Endothelial cell of umbilical vein (primary cell): ENCODE measurements around the gene CXCR6. TPM values are rescaled to one million over a fixed set of nuclear protein-coding genes. Genes with fewer than 3 reads are reported as not detected.

ENCODE experiments used
- BruUV-seq: library from RNA; stranded (reverse); fragments of 400-500 nt; replicated peaks from 2 replicates; lab custom pipeline; 2021; lab: Mats Ljungman, UMichigan
- CTCF ChIA-PET: fragments of 300-600, 350-600 bp; sonication (Branson Sonifier 250); formaldehyde crosslinking; loops from one replicate; lab custom pipeline; 2021; ENCODE audit warnings: antibody characterized with exemption, inconsistent platforms; lab: Charles Lee
- POLR2A ChIA-PET: fragments of 300-600, 350-600 bp; sonication (Branson Sonifier 250); formaldehyde crosslinking; loops from one replicate; lab custom pipeline; 2021; ENCODE audit warnings: antibody characterized with exemption, inconsistent platforms; lab: Charles Lee
- DNase-seq: peaks from one replicate; pipeline ENCODE4 v3.0.0-alpha.2; 2011; ENCODE audit warnings: low read depth, low spot score
- FAIRE-seq: peaks from 2 replicates; lab custom pipeline; 2011; peaks lifted over from hg19 to GRCh38; lab: Jason Lieb, UNC
- H2AFZ ChIP-seq: 2 replicates; pipeline ENCODE4 v1.6.0; 2012; ENCODE audit warnings: low read depth, low read length, control low read depth, inconsistent platforms
- H3K27ac ChIP-seq: 2 replicates; pipeline ENCODE4 v1.5.1; 2011; ENCODE audit warnings: low read depth, mild to moderate bottlenecking, control low read depth, low read length, moderate library complexity; ENCODE audit not compliant: insufficient read depth
- H3K27me3 ChIP-seq, 2 experiments: 2 replicates each; pipeline versions ENCODE4 v1.6.0 to v1.6.1; 2011; ENCODE audit warnings: low read length in 2 of 2, mixed read lengths in 1 of 2; ENCODE audit not compliant: control insufficient read depth in 2 of 2, insufficient read depth in 2 of 2
- H3K36me3 ChIP-seq, 2 experiments: 2 replicates in 1 of 2; 3 replicates in 1 of 2; pipeline ENCODE4 v1.5.1; 2011; ENCODE audit warnings: low read length in 2 of 2, mild to moderate bottlenecking in 1 of 2, moderate library complexity in 1 of 2; ENCODE audit not compliant: control insufficient read depth in 2 of 2, insufficient read depth in 2 of 2; ENCODE audit errors: extremely low read depth in 1 of 2
- H3K4me1 ChIP-seq: 3 replicates; pipeline ENCODE4 v1.5.1; 2011; ENCODE audit warnings: mild to moderate bottlenecking, low read length; ENCODE audit not compliant: control insufficient read depth, insufficient read depth; ENCODE audit errors: extremely low read depth
- H3K4me2 ChIP-seq: 2 replicates; pipeline ENCODE4 v1.6.1; 2011; ENCODE audit warnings: low read length, control low read depth, mixed read lengths; ENCODE audit not compliant: insufficient read depth
- H3K4me3 ChIP-seq, 3 experiments: fragments of 200-600 bp in 1 of 3; sonication (generic), shearing (Covaris generic) in 1 of 3; replicated peaks in 1 of 3; 2 replicates each; pipeline ENCODE4 v1.5.1; 2011 to 2016; ENCODE audit warnings: control low read depth in 3 of 3, low read length in 3 of 3, mild to moderate bottlenecking in 2 of 3, inconsistent platforms in 1 of 3, low read depth in 1 of 3, moderate library complexity in 1 of 3; ENCODE audit not compliant: insufficient read depth in 1 of 3
- H3K79me2 ChIP-seq: 2 replicates; pipeline ENCODE4 v1.6.0; 2012; ENCODE audit warnings: low read length, inconsistent platforms; ENCODE audit not compliant: control insufficient read depth, insufficient read depth
- H3K9ac ChIP-seq: replicated peaks from 2 replicates; pipeline ENCODE3; 2011; ENCODE audit warnings: low read length, control low read depth; ENCODE audit not compliant: insufficient read depth; ENCODE audit errors: extremely low read depth
- H3K9me1 ChIP-seq: replicated peaks from 3 replicates; pipeline ENCODE4 v1.6.0; 2011; ENCODE audit warnings: mild to moderate bottlenecking, low read length; ENCODE audit not compliant: control insufficient read depth, insufficient read depth; ENCODE audit errors: extremely low read depth
- H3K9me3 ChIP-seq: replicated peaks from 2 replicates; pipeline ENCODE4 v1.5.1; 2012; ENCODE audit warnings: low read length, inconsistent platforms; ENCODE audit not compliant: control insufficient read depth, insufficient read depth
- H4K20me1 ChIP-seq: replicated peaks from 2 replicates; pipeline ENCODE3; 2011; ENCODE audit warnings: mild to moderate bottlenecking, low read length; ENCODE audit not compliant: control insufficient read depth, insufficient read depth; ENCODE audit errors: extremely low read depth
- EZH2 ChIP-seq: IDR thresholded peaks from 2 replicates; pipeline ENCODE4 v1.6.1; 2012; ENCODE audit warnings: borderline replicate concordance, low read depth, mild to moderate bottlenecking, moderate library complexity, low read length, inconsistent platforms; ENCODE audit not compliant: severe bottlenecking
- FOS ChIP-seq: IDR thresholded peaks from 2 replicates; pipeline ENCODE4 v1.6.1; 2011; ENCODE audit warnings: mild to moderate bottlenecking, low read length, moderate library complexity, borderline replicate concordance; ENCODE audit not compliant: insufficient read depth
- GATA2 ChIP-seq: IDR thresholded peaks from 2 replicates; pipeline ENCODE4 v1.7.0; 2011; ENCODE audit warnings: low read depth, mild to moderate bottlenecking, moderate library complexity, mixed read lengths, low read length; ENCODE audit not compliant: insufficient read length, insufficient read depth
- JUN ChIP-seq: IDR thresholded peaks from 2 replicates; pipeline ENCODE4 v1.6.1; 2011; ENCODE audit warnings: borderline replicate concordance, low read depth; ENCODE audit not compliant: insufficient read length, insufficient read depth
- MYC ChIP-seq: IDR thresholded peaks from one replicate; pipeline ENCODE4 v1.6.1; 2011; ENCODE audit warnings: mild to moderate bottlenecking, low read depth, low read length
- POLR2A ChIP-seq: IDR thresholded peaks from 2 replicates; pipeline ENCODE4 v1.6.1; 2012; ENCODE audit warnings: low read depth, mild to moderate bottlenecking, control low read depth, low read length
- POLR2AphosphoS5 ChIP-seq: IDR thresholded peaks from 2 replicates; pipeline ENCODE4 v1.6.1; 2012; ENCODE audit warnings: low read depth, mild to moderate bottlenecking, control low read depth, low read length, moderate library complexity; ENCODE audit not compliant: insufficient read depth
- dilution Hi-C: fragments of 300-500 bp; cut with MboI; formaldehyde crosslinking; loops from one replicate; pipeline ENCODE4 v1.15.0; 2019; ENCODE audit warnings: low sequenced_read_pairs; ENCODE audit not compliant: extremely low pct_ligation_motif_present
- intact Hi-C: fragments of 100-400 bp; cut with micrococcal nuclease; formaldehyde crosslinking; loops from one replicate; pipeline ENCODE4 v1.10.0; 2022
- polyA plus RNA-seq, 4 experiments: library from polyadenylated mRNA; depleted of rRNA in 3 of 4; stranded (reverse) in 3 of 4; unstranded in 1 of 4; fragments of >200 nt; gene quantifications; 2 replicates each; pipeline versions ENCODE4 v1.2.1 to v1.2.3, GENCODE V29; 2011 to 2012; ENCODE audit warnings: missing spikeins in 1 of 4
- total RNA-seq: library from RNA; stranded (reverse); gene quantifications from 2 replicates; pipeline ENCODE4 v1.2.3, GENCODE V29; 2021
- TF ChIP-seq, protein P1 (sequence below): IDR thresholded peaks from 2 replicates; pipeline ENCODE4 v1.6.1; 2011; ENCODE audit not compliant: insufficient read depth, insufficient read length
- TF ChIP-seq, protein P2 (sequence below), 2 donors: IDR thresholded peaks; 1 replicate in 1 of 2; 2 replicates in 1 of 2; pipeline ENCODE4 v1.5.1; 2011; ENCODE audit warnings: low read length in 2 of 2, mild to moderate bottlenecking in 2 of 2, moderate library complexity in 2 of 2, control low read depth in 1 of 2, inconsistent platforms in 1 of 2, low read depth in 1 of 2; ENCODE audit not compliant: insufficient read depth in 1 of 2; ENCODE audit errors: extremely low read depth in 1 of 2

CXCR6 gene
- total and polyA plus RNA-seq, 2 donors (not counting 3 experiments of a cell fraction or from before 2014, with no cell fraction given), result not detected

DNA sequence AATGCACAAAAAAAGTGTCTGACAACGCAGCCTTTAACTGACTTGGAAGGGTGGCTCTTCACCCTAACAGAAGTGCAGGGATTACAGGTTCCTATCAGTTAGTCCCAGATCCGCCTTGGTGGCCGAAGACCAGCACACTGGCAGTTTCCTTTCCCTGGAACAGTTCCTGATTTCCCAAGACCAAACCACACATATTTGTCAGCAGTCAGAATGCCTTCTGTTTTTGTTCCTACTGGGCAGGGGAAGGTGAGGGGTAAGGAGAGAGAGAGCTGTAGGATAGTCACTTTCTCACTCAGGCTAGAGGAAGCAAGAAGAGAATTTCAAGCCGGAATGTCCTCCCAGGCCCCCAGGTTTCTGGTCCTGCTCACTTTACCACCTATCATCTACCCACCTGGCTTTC, 9.2 kb downstream of the CXCR6 start:
- Histone ChIP-seq H4K20me1 (no peaks in the 10 kb centered on the region), H3K79me2 (no peaks in the 10 kb centered on the region), H3K9ac (no peak overlapping the region), H2AFZ (no peak overlapping the region), H3K4me3 (no peak overlapping the region), H3K4me2 (no peak overlapping the region), H3K27ac (no peak overlapping the region), H3K9me3 (no peaks in the 10 kb centered on the region), H3K4me1 (no peaks in the 10 kb centered on the region), H3K27me3 (no peaks in the 10 kb centered on the region), H3K36me3 (peaks cover 10 to 59% of the 10 kb centered on the region in 2 experiments), H3K9me1 (no peaks in the 10 kb centered on the region)
- no TSS peak for BruUV-seq
- TF ChIP-seq, protein P1, sequence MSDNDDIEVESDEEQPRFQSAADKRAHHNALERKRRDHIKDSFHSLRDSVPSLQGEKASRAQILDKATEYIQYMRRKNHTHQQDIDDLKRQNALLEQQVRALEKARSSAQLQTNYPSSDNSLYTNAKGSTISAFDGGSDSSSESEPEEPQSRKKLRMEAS, result no peak
- TF ChIP-seq FOS, result no peak
- TF ChIP-seq EZH2, result no peak
- no peak for TF ChIP-seq GATA2
- TF ChIP-seq POLR2AphosphoS5, result no peak
- no peak for TF ChIP-seq JUN
- TF ChIP-seq MYC, result no peak
- TF ChIP-seq, protein P2, sequence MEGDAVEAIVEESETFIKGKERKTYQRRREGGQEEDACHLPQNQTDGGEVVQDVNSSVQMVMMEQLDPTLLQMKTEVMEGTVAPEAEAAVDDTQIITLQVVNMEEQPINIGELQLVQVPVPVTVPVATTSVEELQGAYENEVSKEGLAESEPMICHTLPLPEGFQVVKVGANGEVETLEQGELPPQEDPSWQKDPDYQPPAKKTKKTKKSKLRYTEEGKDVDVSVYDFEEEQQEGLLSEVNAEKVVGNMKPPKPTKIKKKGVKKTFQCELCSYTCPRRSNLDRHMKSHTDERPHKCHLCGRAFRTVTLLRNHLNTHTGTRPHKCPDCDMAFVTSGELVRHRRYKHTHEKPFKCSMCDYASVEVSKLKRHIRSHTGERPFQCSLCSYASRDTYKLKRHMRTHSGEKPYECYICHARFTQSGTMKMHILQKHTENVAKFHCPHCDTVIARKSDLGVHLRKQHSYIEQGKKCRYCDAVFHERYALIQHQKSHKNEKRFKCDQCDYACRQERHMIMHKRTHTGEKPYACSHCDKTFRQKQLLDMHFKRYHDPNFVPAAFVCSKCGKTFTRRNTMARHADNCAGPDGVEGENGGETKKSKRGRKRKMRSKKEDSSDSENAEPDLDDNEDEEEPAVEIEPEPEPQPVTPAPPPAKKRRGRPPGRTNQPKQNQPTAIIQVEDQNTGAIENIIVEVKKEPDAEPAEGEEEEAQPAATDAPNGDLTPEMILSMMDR (IDR thresholded peaks at IDR 0.05; ENCODE audit: extremely low read depth in 1 of 2, insufficient read depth in 1 of 2, low read depth in 1 of 2, low read length in 2 of 2), result no peak
- TF ChIP-seq POLR2A, result no peak
- dilution Hi-C loops (no loop called here), intact Hi-C loops (no loop called here)
- DNase-seq, result no peak
- ChIA-PET POLR2A (no interaction called here), CTCF (interaction anchor here (0.6 to 4.8 kb wide), 2 partner anchors 13 to 441 kb away, joined by 5 to 22 read pairs; no protein-coding TSS in a partner anchor)
- no peak for FAIRE-seq
